Activated naive CD8-positive, alpha-beta T cell treated with anti-CD3 and anti-CD28 coated beads, Interleukin-2, amount 50 U/mL, for 24 hours (primary cell): ENCODE measurements around the gene HOATZ.
A peak's percentile ranks its signal among the peaks of the same experiment; 100 is the strongest.

Source experiments
- ATAC-seq: fragments of 150-1000 bp; cut with Tn5 transposase; one replicate; pipeline ENCODE4 v1.10.0; 2021
- DNase-seq: peaks from one replicate; pipeline ENCODE4 v3.0.0; 2021
- H3K27ac Mint-ChIP-seq: one replicate; pipeline ENCODE4 v1.8.0; 2021; ENCODE audit warnings: mild to moderate bottlenecking, mixed read lengths
- H3K27me3 Mint-ChIP-seq: one replicate; pipeline ENCODE4 v1.8.0; 2021; ENCODE audit warnings: mixed read lengths
- H3K36me3 Mint-ChIP-seq: one replicate; pipeline ENCODE4 v1.8.0; 2021; ENCODE audit warnings: low read depth, mixed read lengths
- H3K4me1 Mint-ChIP-seq: one replicate; pipeline ENCODE4 v1.8.0; 2021; ENCODE audit warnings: mixed read lengths
- H3K4me3 Mint-ChIP-seq: one replicate; pipeline ENCODE4 v1.8.0; 2021; ENCODE audit warnings: mild to moderate bottlenecking, moderate library complexity, mixed read lengths
- H3K9me3 Mint-ChIP-seq: one replicate; pipeline ENCODE4 v1.8.0; 2021; ENCODE audit warnings: mixed read lengths

HOATZ gene

DNA sequence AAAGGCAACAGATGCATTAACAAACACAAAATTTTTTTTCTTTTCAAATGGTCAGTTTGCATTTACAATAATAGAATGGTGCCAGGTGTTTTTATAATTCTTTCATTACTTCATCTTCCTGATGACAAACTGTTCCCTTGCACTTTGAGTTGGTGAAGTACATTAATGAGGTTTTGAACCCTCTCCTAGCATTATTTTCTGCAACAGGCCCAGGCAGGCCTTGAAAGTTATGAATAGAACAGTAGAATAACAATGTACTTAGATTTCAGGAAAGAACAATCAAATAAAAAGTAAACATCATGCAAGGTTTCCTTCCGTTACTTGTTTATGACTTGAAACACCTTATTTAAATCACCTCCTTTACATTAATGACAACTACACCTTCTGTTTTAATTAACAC, 12.0 kb upstream of the HOATZ start:
- Mint-ChIP-seq H3K4me1 (no peaks in the 10 kb centered on the region), H3K27me3 (peaks cover 30% of the 10 kb centered on the region), H3K4me3 (no peak overlapping the region), H3K9me3 (no peaks in the 10 kb centered on the region), H3K36me3 (no peaks in the 10 kb centered on the region), H3K27ac (no peak overlapping the region)
- ATAC-seq (no peak), DNase-seq (no peak)

DNA sequence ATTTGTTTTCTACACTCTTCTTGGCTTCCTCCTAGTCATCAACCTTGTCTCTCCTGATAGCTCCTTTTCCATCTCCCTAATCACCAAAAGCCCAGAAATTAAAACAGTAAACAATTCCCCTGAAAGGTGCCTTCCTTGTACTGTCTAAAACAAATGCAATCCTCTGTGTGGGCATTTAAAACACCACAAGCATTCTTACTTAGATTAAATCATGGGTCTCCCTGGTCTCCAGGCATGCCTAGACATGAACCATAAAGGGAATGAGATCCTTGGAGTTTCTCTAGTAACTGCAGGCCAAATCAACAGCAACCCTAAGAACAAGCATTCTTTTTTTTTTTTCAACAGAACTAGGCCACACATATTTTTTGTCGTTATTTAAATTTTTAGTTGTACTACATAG, 4.3 kb upstream of the HOATZ start:
- Mint-ChIP-seq H3K9me3 (no peaks in the 10 kb centered on the region), H3K4me1 (peaks cover 18% of the 10 kb centered on the region), H3K4me3 (no peak overlapping the region), H3K36me3 (peaks cover 2% of the 10 kb centered on the region), H3K27me3 (peaks cover 55% of the 10 kb centered on the region), H3K27ac (no peak overlapping the region)
- ATAC-seq (no peak), DNase-seq (no peak)

DNA sequence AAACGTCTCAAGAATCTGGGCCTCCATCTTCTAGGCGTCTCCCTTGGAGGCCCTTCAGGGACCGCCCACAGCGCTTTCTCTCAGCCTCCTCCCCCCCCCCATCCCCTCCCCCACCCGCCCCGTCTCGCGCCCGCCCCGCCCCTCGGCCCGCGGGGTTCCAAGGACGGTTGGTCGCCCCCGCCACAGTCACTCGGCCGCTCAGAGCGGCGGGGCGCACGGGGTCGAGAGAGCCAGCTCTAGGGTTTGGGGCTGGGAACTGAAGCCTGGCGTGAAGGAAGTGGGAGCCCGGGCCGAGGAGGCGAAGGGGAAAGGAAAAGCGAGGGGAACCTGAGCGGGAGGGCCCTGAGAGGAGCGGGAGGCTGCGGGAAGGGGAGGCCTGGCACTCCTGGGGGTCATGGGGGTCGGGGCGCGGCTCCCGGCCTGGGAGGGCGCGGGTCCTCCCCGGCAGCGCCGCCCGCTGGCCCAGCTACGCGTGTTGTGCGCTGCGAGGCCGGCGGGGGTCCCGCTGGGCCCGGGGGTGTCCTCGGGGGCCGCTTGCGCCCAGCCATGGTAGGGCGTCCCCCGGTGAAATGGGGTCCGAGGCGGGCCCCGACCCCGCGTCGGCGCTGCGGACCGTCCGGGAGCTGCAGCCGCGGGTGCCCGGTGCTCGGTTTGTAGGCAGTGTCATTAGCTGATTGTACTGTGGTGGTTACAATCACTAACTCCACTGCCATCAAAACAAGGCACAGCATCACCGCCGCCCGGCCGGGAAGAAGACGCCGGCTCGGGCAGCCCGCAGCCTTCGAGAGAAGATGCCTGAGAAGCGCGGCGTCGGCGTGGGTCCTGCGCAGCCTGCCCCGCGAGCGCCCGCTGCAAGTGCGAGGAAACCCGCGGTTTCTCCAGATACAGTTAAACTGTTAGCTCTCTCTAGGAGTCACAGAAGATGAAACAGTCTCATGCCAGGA, 2.0 kb upstream of the HOATZ start, which contains the start of gene BTG4:
Gene BTG4, minus strand, starts transcription at position 91 of the 944 bp plus-strand sequence. CDS start 13,610 bp downstream, outside the sequence.
- Mint-ChIP-seq H3K27ac (no peak within 1 kb of the TSS), H3K27me3 (peaks cover 48% of the 10 kb centered on the region), H3K4me3 (peak within 1 kb of the TSS; percentile 73), H3K4me1 (peaks cover 18% of the 10 kb centered on the region), H3K9me3 (no peaks in the 10 kb centered on the region), H3K36me3 (peaks cover 2% of the 10 kb centered on the region)
- peak; percentile 40 for DNase-seq
- peak; percentile 60 for ATAC-seq

GRCh38 chr11:111513240-111513605, 1.4 kb upstream of the HOATZ start:
- Mint-ChIP-seq H3K4me3 (peak overlapping the region; percentile 46), H3K36me3 (peaks cover 2% of the 10 kb centered on the region), H3K27me3 (peaks cover 41% of the 10 kb centered on the region), H3K27ac (no peak overlapping the region), H3K4me1 (peaks cover 18% of the 10 kb centered on the region), H3K9me3 (no peaks in the 10 kb centered on the region)
- ATAC-seq (peak; percentile 34), DNase-seq (no peak)

DNA sequence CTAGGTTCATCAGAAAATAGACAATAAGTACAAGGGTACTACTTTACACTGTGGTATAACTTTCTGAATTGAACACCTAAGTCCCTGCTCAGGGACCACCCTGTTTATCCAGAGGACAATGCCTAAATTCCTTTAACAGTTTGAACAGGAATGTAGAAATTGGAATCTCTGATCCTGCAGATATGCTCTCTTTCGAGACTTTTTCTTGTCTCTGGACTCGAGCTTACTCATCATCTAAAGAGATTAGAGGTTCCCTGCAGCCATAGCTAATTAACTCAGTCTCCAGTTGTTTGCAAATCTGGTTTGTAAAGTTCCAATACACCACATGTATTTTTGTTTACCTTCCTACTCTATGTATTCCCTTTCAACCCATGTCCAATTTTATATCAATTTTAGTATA, 1.0 kb downstream of the HOATZ start:
- peaks cover 35% of the 10 kb centered on the region for H3K4me1 Mint-ChIP-seq
- no peaks in the 10 kb centered on the region for H3K9me3 Mint-ChIP-seq
- DNase-seq (no peak), ATAC-seq (no peak)
- no peak overlapping the region for H3K4me3 Mint-ChIP-seq
- peaks cover 32% of the 10 kb centered on the region for H3K27me3 Mint-ChIP-seq
- no peak overlapping the region for H3K27ac Mint-ChIP-seq
- H3K36me3 Mint-ChIP-seq, result peaks cover 2% of the 10 kb centered on the region

DNA sequence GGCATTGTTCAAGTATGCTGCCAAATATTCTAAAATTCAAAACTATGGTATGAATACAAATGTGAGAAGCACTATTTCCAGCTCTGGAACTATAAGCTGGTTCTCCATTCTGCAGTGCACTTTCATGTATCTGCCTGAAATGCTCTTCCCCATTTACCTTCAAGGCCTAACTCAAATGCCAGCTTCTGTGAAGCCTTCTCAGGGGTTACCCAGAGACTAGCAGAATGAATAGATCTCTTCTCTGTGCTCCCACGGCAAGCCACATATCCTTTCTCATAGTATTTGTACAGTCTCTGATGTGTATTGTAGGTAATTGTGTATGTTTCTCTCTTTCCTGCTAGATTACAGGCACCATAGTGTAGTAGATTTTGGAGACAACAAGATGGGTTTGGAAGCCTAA, 4.1 kb downstream of the HOATZ start:
- no peaks in the 10 kb centered on the region for H3K36me3 Mint-ChIP-seq
- H3K4me3 Mint-ChIP-seq, result no peak overlapping the region
- peaks cover 16% of the 10 kb centered on the region for H3K27me3 Mint-ChIP-seq
- ATAC-seq (peak; percentile 27), DNase-seq (no peak)
- H3K9me3 Mint-ChIP-seq, result no peaks in the 10 kb centered on the region
- H3K4me1 Mint-ChIP-seq, result peaks cover 51% of the 10 kb centered on the region
- H3K27ac Mint-ChIP-seq, result peak overlapping the region; percentile 40

DNA sequence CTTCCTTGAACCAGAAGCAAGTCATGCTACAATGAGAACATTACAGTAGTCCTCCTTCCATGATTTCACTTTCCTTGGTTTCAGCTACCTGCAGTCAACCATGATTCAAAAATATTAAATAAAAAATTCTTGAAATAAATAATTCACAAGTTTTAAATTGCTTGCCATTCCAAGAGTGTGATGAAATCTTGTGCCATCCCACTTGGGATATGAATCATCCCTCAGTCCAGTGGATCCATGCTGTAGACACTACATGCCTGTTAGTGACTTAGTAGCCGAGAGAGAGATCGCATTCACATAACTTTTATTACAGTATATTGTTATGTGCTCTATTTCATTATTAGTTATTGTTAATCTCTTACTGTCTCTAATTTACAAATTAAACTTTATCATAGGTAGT, 6.0 kb downstream of the HOATZ start:
- H3K4me1 Mint-ChIP-seq, result peaks cover 57% of the 10 kb centered on the region
- peak overlapping the region; percentile 73 for H3K27ac Mint-ChIP-seq
- H3K27me3 Mint-ChIP-seq, result peaks cover 2% of the 10 kb centered on the region
- DNase-seq (no peak), ATAC-seq (no peak)
- H3K4me3 Mint-ChIP-seq, result peak overlapping the region; percentile 12
- H3K9me3 Mint-ChIP-seq, result no peaks in the 10 kb centered on the region
- H3K36me3 Mint-ChIP-seq, result no peaks in the 10 kb centered on the region

GRCh38 chr11:111521135-111521534, 6.6 kb downstream of the HOATZ start:
- ATAC-seq (peak; percentile 66), DNase-seq (no peak)
- H3K4me1 Mint-ChIP-seq, result peaks cover 63% of the 10 kb centered on the region
- H3K4me3 Mint-ChIP-seq, result peak overlapping the region; percentile 12
- no peaks in the 10 kb centered on the region for H3K9me3 Mint-ChIP-seq
- H3K36me3 Mint-ChIP-seq, result no peaks in the 10 kb centered on the region
- H3K27me3 Mint-ChIP-seq, result peaks cover under 1% of the 10 kb centered on the region
- peak overlapping the region; percentile 73 for H3K27ac Mint-ChIP-seq

DNA sequence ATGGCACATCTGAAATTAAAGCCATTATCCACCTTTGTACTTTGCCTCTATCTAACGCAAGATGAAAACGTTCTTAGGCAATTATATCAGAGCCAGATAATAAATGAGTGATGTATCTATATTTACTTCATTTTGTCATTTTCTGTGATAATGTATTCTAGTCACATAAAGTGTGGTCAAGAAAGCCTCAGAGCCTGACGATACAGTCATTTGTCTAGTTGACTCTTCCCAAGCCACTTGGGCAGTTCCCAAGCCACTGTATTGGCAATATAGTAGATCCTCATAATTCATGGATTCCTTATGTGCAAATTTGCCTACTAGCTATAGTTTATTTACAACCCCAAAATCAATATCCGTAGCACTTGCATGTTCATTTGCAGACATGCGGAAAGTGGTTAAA, 7.8 kb downstream of the HOATZ start:
- no peaks in the 10 kb centered on the region for H3K27me3 Mint-ChIP-seq
- ATAC-seq (no peak), DNase-seq (no peak)
- no peak overlapping the region for H3K4me3 Mint-ChIP-seq
- no peaks in the 10 kb centered on the region for H3K36me3 Mint-ChIP-seq
- no peaks in the 10 kb centered on the region for H3K9me3 Mint-ChIP-seq
- no peak overlapping the region for H3K27ac Mint-ChIP-seq
- peaks cover 76% of the 10 kb centered on the region for H3K4me1 Mint-ChIP-seq

- H3K4me1 Mint-ChIP-seq, result peaks cover 83% of the 10 kb centered on the region
- H3K36me3 Mint-ChIP-seq, result no peaks in the 10 kb centered on the region
- H3K9me3 Mint-ChIP-seq, result no peaks in the 10 kb centered on the region
- no peaks in the 10 kb centered on the region for H3K27me3 Mint-ChIP-seq
- DNase-seq (no peak), ATAC-seq (peak; percentile 65)
- H3K4me3 Mint-ChIP-seq, result no peak overlapping the region
- H3K27ac Mint-ChIP-seq, result peak overlapping the region; percentile 1
These were observed 8.8 kb downstream of the HOATZ start for GRCh38 chr11:111523343-111523742.

DNA sequence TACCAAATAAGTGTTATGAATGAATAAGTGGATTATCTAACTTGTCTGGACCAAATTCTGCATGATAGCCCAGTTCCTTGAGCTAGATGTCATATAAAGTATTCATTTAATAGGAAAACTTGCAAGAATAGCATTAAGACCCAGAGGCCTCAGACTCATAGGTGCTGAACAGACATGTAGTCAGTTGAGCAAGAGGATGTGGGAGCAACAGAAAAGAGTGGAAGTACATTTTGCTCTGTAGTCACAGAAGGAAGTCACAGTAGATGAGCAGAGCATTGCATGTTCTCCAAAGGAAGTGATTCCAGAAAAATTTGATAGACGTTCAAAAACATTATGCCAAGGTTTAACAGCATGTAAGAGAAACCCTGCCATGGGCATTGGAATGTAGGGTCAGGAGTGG, 9.5 kb downstream of the HOATZ start:
- ATAC-seq (no peak), DNase-seq (no peak)
- H3K36me3 Mint-ChIP-seq, result no peaks in the 10 kb centered on the region
- H3K27ac Mint-ChIP-seq, result no peak overlapping the region
- no peaks in the 10 kb centered on the region for H3K9me3 Mint-ChIP-seq
- peaks cover 84% of the 10 kb centered on the region for H3K4me1 Mint-ChIP-seq
- H3K4me3 Mint-ChIP-seq, result no peak overlapping the region
- H3K27me3 Mint-ChIP-seq, result no peaks in the 10 kb centered on the region

DNA sequence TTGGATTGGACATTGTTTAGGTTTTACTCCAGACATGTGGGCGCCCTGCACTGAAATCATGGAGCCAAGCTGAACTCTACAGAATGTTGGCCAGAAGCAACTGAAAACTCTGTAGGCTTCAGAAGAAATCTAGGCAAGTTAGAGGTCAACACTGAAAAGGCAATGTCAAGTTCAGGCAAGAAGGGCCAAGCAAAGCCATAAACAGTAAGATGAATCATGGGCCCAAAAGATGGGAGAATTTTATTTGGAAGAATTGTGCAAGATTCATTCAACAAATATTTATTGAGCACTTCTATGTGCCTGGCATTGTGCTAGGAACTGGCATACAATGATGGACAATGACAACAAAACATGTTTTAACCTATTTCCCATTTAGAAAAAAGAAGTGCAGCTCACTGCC, 10.9 kb downstream of the HOATZ start:
- no peaks in the 10 kb centered on the region for H3K36me3 Mint-ChIP-seq
- H3K9me3 Mint-ChIP-seq, result no peaks in the 10 kb centered on the region
- peaks cover 85% of the 10 kb centered on the region for H3K4me1 Mint-ChIP-seq
- H3K27me3 Mint-ChIP-seq, result no peaks in the 10 kb centered on the region
- no peak overlapping the region for H3K4me3 Mint-ChIP-seq
- ATAC-seq (no peak), DNase-seq (no peak)
- no peak overlapping the region for H3K27ac Mint-ChIP-seq

DNA sequence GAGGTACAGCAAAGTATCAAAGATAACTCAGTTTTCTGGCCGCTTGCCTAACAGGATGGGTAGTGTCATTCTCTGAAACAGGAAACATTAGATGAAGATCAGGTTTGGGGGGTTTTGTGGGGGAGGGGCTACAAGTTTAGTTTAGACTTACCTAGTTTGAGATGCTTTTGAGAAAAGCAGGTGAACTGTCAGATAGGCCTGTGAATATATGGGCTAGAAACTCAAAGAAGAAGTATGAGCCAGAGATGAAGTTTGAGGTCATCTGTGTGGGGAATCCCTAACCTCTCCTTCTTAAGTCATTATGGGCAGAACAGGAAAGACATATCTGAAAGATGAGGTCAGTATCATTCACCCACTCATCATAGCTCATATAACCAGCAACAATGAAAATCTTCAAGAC, 11.9 kb downstream of the HOATZ start:
- no peaks in the 10 kb centered on the region for H3K27me3 Mint-ChIP-seq
- H3K4me1 Mint-ChIP-seq, result peaks cover 80% of the 10 kb centered on the region
- H3K4me3 Mint-ChIP-seq, result peak overlapping the region; percentile 25
- no peaks in the 10 kb centered on the region for H3K36me3 Mint-ChIP-seq
- DNase-seq (no peak), ATAC-seq (peak; percentile 82)
- peak overlapping the region; percentile 59 for H3K27ac Mint-ChIP-seq
- H3K9me3 Mint-ChIP-seq, result no peaks in the 10 kb centered on the region

GRCh38 chr11:111527279-111527678, 12.7 kb downstream of the HOATZ start:
- no peaks in the 10 kb centered on the region for H3K27me3 Mint-ChIP-seq
- no peak for ATAC-seq
- no peak overlapping the region for H3K4me3 Mint-ChIP-seq
- H3K27ac Mint-ChIP-seq, result no peak overlapping the region
- no peak for DNase-seq
- H3K9me3 Mint-ChIP-seq, result no peaks in the 10 kb centered on the region
- peaks cover 80% of the 10 kb centered on the region for H3K4me1 Mint-ChIP-seq
- H3K36me3 Mint-ChIP-seq, result no peaks in the 10 kb centered on the region

- H3K27ac Mint-ChIP-seq, result peak overlapping the region; percentile 81
- no peak overlapping the region for H3K4me3 Mint-ChIP-seq
- DNase-seq (no peak), ATAC-seq (no peak)
- H3K4me1 Mint-ChIP-seq, result peaks cover 76% of the 10 kb centered on the region
- no peaks in the 10 kb centered on the region for H3K27me3 Mint-ChIP-seq
- H3K36me3 Mint-ChIP-seq, result no peaks in the 10 kb centered on the region
- H3K9me3 Mint-ChIP-seq, result no peaks in the 10 kb centered on the region
These were observed 14.0 kb downstream of the HOATZ start for GRCh38 chr11:111528557-111528956.
